GM12864 (cell line): ENCODE results near the gene PIGP.

Experiments
- DNase-seq: peaks from one replicate; pipeline ENCODE4 v3.0.0-alpha.2; 2011; ENCODE audit warnings: low read depth
- H3K4me3 ChIP-seq: 2 replicates; pipeline ENCODE4 v1.5.1; 2011; ENCODE audit warnings: mild to moderate bottlenecking, low read depth, low read length, control low read depth
- TF ChIP-seq, protein P1 (sequence below): IDR thresholded peaks from 2 replicates; pipeline ENCODE4 v1.5.1; 2011; ENCODE audit warnings: low read depth, mild to moderate bottlenecking, moderate library complexity, low read length, control low read depth, inconsistent platforms; ENCODE audit errors: missing control alignments

The PIGP gene

DNA sequence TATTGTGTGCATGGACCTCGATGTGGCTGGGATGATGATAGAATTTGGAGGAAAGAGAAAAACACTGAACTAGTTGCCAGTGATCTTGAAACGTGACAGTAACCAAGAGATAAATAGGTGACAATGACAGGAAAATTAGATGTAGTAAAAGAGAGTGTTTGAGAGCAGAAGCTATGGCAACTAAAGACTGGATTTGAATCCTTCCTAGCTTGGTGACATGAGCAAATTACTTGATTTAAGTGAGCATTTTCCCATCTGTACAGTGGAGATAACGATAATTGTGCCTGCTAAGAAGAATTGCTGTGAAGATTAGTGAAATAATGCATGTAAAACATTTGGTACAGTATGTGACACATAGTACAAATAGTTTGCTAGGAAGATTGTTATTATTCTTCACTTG lies 12.9 kb upstream of the PIGP start:
- H3K4me3 ChIP-seq, result no peak overlapping the region
- TF ChIP-seq, protein P1, sequence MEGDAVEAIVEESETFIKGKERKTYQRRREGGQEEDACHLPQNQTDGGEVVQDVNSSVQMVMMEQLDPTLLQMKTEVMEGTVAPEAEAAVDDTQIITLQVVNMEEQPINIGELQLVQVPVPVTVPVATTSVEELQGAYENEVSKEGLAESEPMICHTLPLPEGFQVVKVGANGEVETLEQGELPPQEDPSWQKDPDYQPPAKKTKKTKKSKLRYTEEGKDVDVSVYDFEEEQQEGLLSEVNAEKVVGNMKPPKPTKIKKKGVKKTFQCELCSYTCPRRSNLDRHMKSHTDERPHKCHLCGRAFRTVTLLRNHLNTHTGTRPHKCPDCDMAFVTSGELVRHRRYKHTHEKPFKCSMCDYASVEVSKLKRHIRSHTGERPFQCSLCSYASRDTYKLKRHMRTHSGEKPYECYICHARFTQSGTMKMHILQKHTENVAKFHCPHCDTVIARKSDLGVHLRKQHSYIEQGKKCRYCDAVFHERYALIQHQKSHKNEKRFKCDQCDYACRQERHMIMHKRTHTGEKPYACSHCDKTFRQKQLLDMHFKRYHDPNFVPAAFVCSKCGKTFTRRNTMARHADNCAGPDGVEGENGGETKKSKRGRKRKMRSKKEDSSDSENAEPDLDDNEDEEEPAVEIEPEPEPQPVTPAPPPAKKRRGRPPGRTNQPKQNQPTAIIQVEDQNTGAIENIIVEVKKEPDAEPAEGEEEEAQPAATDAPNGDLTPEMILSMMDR, result no peak
- DNase-seq, result no peak

DNA sequence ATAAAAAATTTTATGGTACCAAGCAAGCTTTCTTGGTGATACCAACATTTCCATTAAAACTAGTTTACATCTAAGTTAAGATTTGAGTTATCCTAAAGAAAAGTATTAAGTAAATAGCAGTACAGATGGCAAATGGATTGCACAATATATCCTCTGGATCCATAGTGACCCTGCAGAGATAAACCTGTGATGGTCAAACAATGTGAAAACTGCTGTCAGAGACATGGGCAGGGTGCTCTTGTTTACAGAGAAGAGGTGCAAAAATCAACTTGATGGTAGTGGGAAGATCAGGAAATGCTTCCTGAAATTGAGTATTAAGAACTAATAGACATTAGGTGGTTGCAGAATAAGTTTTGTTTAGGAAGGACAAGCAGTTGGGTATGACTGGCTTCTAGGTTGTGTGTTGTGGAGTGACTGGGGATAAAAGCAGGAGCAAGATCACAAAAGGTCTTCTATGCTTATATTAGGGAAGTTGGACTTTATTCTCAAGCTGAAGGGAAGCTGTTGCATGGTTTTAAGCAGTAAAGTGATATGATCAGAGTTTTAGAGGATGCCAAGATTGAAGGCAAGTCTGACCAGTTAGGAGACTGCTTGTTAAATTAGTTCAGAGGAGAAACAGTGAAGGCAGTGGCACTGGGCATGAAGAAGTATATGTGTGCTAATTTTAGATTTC lies 10.1 kb upstream of the PIGP start:
- DNase-seq, result no peak
- TF ChIP-seq, protein P1, result no peak
- no peak overlapping the region for H3K4me3 ChIP-seq

DNA sequence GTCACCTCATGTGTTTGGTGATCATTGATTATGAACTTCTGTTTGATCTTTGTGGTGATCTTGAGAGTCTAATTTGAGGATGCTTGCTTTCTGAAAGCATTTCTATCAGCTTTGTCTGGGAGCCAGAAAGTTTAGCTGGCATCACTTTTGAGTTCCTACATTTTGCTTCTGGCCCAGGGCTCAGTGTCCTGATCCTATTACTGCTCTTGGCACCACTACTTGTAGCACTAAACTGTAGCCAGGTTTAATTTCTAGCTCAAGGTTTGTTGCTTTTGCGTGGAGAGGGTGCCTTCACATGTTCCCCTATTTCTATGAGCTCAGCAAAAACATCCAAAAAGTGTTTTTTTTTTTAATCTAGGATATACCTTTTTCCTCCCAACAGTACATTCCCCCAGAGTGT lies 9.5 kb upstream of the PIGP start:
- H3K4me3 ChIP-seq, result no peak overlapping the region
- DNase-seq, result no peak
- TF ChIP-seq, protein P1, result no peak

DNA sequence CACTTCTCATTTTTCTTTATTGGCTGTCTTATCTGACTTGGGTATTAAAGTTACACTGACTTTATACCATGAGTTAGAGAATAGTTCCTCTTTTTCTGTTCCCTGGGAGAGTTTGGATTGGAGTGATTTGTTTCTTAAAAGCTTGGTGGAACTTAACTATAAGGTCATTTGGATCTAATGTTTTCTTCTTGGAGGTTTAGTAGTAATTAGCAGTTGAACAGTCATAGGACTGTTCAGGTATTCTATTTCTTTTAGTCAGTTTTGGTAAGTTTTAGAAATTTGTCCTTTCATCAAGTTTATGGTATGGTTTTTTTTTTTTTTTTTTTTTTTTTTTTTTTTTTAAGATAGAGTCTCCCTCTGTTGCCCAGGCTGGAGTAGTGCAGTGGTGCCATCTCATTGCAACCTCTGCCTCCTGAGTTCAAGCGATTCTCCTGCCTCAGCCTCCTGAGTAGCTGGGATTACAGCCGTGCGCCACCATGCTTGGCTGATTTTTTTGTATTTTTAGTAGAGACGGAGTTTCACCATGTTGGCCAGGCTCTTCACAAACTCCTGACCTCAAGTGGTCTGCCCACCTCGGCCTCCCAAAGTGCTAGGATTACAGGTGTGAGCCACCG lies 6.4 kb upstream of the PIGP start:
- DNase-seq, result no peak
- H3K4me3 ChIP-seq, result no peak overlapping the region
- TF ChIP-seq, protein P1, result peak; percentile 48

DNA sequence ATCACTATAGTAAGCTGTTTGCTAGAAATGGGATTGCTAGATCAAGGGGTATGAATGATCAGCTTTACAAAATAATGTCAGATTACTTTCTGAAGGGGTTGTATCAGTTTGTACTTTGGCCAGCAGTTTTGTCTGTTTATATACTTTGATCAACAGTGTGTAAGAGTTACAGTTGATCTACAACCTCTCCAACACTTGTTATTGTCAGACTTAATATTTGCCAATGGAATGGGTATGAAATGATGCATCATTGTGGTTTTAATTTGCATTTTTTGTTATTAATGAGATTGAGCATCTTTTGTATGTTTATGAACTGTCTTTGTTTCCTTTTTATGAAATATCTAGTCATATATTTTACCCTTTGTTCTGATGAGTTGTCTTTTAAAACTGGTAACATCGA lies 4.5 kb upstream of the PIGP start:
- DNase-seq, result no peak
- TF ChIP-seq, protein P1, result no peak
- H3K4me3 ChIP-seq, result no peak overlapping the region

DNA sequence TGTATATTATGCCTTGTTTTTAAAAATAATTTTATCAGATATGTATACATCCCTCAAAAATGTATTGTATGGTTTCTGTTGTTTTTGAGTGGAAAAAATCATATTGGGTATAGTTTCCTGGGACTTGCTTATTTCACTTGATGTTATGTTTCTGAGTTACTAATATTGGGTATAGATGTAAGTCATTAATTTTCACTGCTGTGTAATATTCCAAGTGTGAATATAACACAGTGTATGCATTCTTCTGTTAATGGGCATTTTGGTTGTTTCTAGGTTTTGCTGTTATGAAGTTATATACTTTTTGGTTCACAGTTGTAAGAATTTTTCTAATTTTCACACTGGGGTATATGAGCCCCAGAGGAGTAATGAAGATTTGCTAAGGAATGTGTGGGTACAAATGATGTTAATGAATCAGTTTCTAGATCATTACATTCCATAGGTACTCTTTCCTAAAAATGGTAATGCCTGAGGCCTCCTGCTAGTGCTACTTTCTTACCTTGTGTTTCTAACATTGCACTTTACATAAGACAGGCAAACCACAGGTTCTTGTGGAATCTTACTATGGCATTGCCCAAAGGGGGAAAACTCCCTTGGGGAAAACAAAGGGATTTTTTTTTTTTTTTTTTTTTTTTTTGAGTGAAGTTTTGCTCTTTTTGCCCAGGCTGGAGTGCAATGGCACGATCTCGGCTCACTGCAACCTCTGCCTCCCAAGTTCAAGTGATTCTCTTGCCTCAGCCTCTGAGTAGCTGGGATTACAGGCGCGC lies 3.4 kb upstream of the PIGP start:
- no peak overlapping the region for H3K4me3 ChIP-seq
- no peak for DNase-seq
- TF ChIP-seq, protein P1, result no peak
